Body of pancreas (tissue), 4 donors: ENCODE data around the gene SCGN. TPM values are rescaled to one million over a fixed set of nuclear protein-coding genes. Genes with fewer than 3 reads are reported as not detected.

ENCODE experiments used
- ATAC-seq: fragments of 150-250 bp; one replicate; pipeline ENCODE4 v1.9.1; 2016
- DNase-seq, 4 donors: peaks; one replicate each; pipeline ENCODE4 v3.0.0-alpha.2; 2019
- H3K27ac ChIP-seq, 4 donors: fragments of 200-600 bp; sonication (generic); 1 replicate in 3 of 4; 2 replicates in 1 of 4; pipeline versions ENCODE4 v1.5.1 to v1.6.1; 2016 to 2019; ENCODE audit warnings: mild to moderate bottlenecking in 1 of 4, mixed read lengths in 1 of 4, moderate library complexity in 1 of 4
- H3K27me3 ChIP-seq, 2 donors: fragments of 200-600 bp; sonication (generic); one replicate each; pipeline ENCODE4 v1.6.0; 2016; ENCODE audit warnings: mild to moderate bottlenecking in 1 of 2
- H3K36me3 ChIP-seq, 2 donors: fragments of 200-600 bp; sonication (generic); replicated peaks in 1 of 2; 2 replicates each; pipeline ENCODE4 v1.5.1; 2016; ENCODE audit warnings: low read depth in 2 of 2; ENCODE audit not compliant: insufficient read depth in 1 of 2
- H3K4me1 ChIP-seq: fragments of 200-600 bp; sonication (generic); one replicate; pipeline ENCODE4 v1.6.0; 2016
- H3K4me3 ChIP-seq, 2 donors: fragments of 200-600 bp; sonication (generic); 1 replicate in 1 of 2; 2 replicates in 1 of 2; pipeline ENCODE4 v1.5.1; 2016 to 2019
- H3K9me3 ChIP-seq, 3 donors: fragments of 200-600 bp; sonication (generic); 1 replicate in 2 of 3; 2 replicates in 1 of 3; pipeline ENCODE4 v1.5.1; 2016
- POLR2A ChIP-seq, 3 donors: fragments of 450-650 bp; IDR thresholded peaks; one replicate each; pipeline ENCODE4 v1.6.1; 2016; ENCODE audit warnings: antibody characterized with exemption in 3 of 3, mild to moderate bottlenecking in 2 of 3
- WGBS, 2 donors: methylation state at CpG; one replicate each; pipeline ENCODE4 v1.1.5; 2017; 5-methylcytosine and 5-hydroxymethylcytosine counted together
- intact Hi-C: fragments of 100-400 bp; cut with DNase I; formaldehyde crosslinking; loops from one replicate; pipeline ENCODE4 v1.15.1; 2023
- total RNA-seq, 2 donors: library from RNA; depleted of rRNA; stranded (reverse); fragments of >200 nt; gene quantifications; one replicate each; pipeline ENCODE4 v1.1.0, GENCODE V29; 2016
- TF ChIP-seq, protein P1 (sequence below), 7 experiments: fragments of 450-650 bp in 4 of 7; fragments of 200-600 bp in 3 of 7; sonication (generic) in 3 of 7; IDR thresholded peaks; one replicate each; pipeline ENCODE4 v1.5.1; 2016 to 2019; ENCODE audit warnings: antibody characterized with exemption in 7 of 7

The SCGN gene
- 10 to 100 TPM; 26.7 to 38.1 TPM for total RNA-seq

DNA sequence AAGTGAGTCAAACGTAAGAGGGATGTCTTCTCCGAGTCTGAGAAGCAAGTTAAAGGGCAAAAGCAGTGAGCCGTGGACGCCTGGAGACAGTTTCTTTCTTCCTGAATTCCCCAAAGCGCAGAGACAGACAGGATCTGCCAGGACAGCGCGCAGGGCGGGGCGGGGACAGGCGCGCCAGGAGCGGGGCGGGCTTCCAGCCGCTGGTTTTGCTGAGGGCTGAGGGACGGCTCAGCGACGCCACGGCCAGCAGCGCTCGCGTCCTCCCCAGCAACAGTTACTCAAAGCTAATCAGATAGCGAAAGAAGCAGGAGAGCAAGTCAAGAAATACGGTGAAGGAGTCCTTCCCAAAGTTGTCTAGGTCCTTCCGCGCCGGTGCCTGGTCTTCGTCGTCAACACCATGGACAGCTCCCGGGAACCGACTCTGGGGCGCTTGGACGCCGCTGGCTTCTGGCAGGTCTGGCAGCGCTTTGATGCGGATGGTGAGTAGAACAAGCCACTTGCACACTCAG, at the start of gene SCGN:
TSS of gene SCGN (plus strand) at position 209 of the 509 bp plus-strand sequence. CDS start at position 398, 189 bp downstream.
- ATAC-seq (peak; percentile 88), DNase-seq (peak; percentile 70 to 83 (median 79))
- peak in 2 of 3 donors; percentile 12 to 42 for TF ChIP-seq POLR2A (IDR thresholded peaks at IDR 0.05)
- TF ChIP-seq, protein P1, sequence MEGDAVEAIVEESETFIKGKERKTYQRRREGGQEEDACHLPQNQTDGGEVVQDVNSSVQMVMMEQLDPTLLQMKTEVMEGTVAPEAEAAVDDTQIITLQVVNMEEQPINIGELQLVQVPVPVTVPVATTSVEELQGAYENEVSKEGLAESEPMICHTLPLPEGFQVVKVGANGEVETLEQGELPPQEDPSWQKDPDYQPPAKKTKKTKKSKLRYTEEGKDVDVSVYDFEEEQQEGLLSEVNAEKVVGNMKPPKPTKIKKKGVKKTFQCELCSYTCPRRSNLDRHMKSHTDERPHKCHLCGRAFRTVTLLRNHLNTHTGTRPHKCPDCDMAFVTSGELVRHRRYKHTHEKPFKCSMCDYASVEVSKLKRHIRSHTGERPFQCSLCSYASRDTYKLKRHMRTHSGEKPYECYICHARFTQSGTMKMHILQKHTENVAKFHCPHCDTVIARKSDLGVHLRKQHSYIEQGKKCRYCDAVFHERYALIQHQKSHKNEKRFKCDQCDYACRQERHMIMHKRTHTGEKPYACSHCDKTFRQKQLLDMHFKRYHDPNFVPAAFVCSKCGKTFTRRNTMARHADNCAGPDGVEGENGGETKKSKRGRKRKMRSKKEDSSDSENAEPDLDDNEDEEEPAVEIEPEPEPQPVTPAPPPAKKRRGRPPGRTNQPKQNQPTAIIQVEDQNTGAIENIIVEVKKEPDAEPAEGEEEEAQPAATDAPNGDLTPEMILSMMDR (IDR thresholded peaks at IDR 0.05), result no peak
- H3K27ac ChIP-seq, result peak within 1 kb of the TSS in 1 of 4 donors; percentile 6
- no peaks in the 10 kb centered on the region for H3K36me3 ChIP-seq
- no peaks in the 10 kb centered on the region for H3K27me3 ChIP-seq
- intact Hi-C loops, result no loop called here
- H3K4me1 ChIP-seq, result peaks cover 17% of the 10 kb centered on the region
- peak within 1 kb of the TSS in 1 of 2 donors; percentile 2 for H3K4me3 ChIP-seq
- WGBS, 2 donors, result 1 to 4% methylated on average over 14 to 35 of the region's 35 CpGs
- H3K9me3 ChIP-seq, result no peaks in the 10 kb centered on the region

DNA sequence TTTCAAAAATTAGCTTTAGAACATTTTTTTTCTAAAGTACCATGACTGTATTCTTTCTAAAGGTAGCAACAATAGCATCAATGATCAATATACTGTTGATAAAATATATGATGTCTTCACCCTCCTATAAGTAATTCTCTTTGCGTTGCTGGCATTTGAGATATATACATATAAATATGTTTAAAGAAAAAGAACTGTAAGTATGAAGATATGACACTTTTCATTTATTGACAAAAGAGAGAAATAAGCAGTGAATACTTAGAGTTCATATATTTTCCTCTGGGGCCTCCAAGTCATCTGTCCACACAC, 49.4 kb upstream of the SCGN start:
- Histone ChIP-seq H3K27ac (no peak overlapping the region), H3K9me3 (no peaks in the 10 kb centered on the region), H3K36me3 (no peaks in the 10 kb centered on the region), H3K4me1 (peaks cover 8% of the 10 kb centered on the region), H3K4me3 (no peak overlapping the region), H3K27me3 (no peaks in the 10 kb centered on the region)
- 87 to 91% methylated on average over 1 of the region's 1 CpG for WGBS, 2 donors
- DNase-seq (no peak), ATAC-seq (no peak)
- intact Hi-C loops, result no loop called here
- TF ChIP-seq, protein P1 (IDR thresholded peaks at IDR 0.05), result peak in 1 of 7 experiments; percentile 7
- TF ChIP-seq POLR2A (IDR thresholded peaks at IDR 0.05), result no peak

GRCh38 chr6:25603251-25603650, 48.8 kb upstream of the SCGN start:
- Histone ChIP-seq H3K27me3 (no peaks in the 10 kb centered on the region), H3K27ac (no peak overlapping the region), H3K4me3 (no peak overlapping the region), H3K9me3 (no peaks in the 10 kb centered on the region), H3K36me3 (no peaks in the 10 kb centered on the region), H3K4me1 (peaks cover 8% of the 10 kb centered on the region)
- TF ChIP-seq, protein P1 (IDR thresholded peaks at IDR 0.05), result no peak
- TF ChIP-seq POLR2A (IDR thresholded peaks at IDR 0.05), result no peak
- ATAC-seq (no peak), DNase-seq (no peak)
- WGBS, 2 donors, result 75 to 82% methylated on average over 1 of the region's 1 CpG
- intact Hi-C loops, result no loop called here

GRCh38 chr6:25606151-25606550, 45.9 kb upstream of the SCGN start:
- DNase-seq (no peak), ATAC-seq (no peak)
- H3K9me3 ChIP-seq, result no peaks in the 10 kb centered on the region
- no peaks in the 10 kb centered on the region for H3K36me3 ChIP-seq
- H3K4me1 ChIP-seq, result peaks cover 8% of the 10 kb centered on the region
- TF ChIP-seq POLR2A (IDR thresholded peaks at IDR 0.05), result no peak
- TF ChIP-seq, protein P1 (IDR thresholded peaks at IDR 0.05), result no peak
- no peaks in the 10 kb centered on the region for H3K27me3 ChIP-seq
- no peak overlapping the region for H3K4me3 ChIP-seq
- intact Hi-C loops, result no loop called here
- no peak overlapping the region for H3K27ac ChIP-seq
- 85 to 86% methylated on average over 11 of the region's 11 CpGs for WGBS, 2 donors

- Histone ChIP-seq H3K27ac (no peak overlapping the region), H3K36me3 (no peaks in the 10 kb centered on the region), H3K4me1 (no peaks in the 10 kb centered on the region), H3K9me3 (no peaks in the 10 kb centered on the region), H3K27me3 (no peaks in the 10 kb centered on the region), H3K4me3 (no peak overlapping the region)
- DNase-seq (no peak), ATAC-seq (no peak)
- 90 to 92% methylated on average over 5 of the region's 5 CpGs for WGBS, 2 donors
- TF ChIP-seq, protein P1 (IDR thresholded peaks at IDR 0.05), result no peak
- no peak for TF ChIP-seq POLR2A (IDR thresholded peaks at IDR 0.05)
- intact Hi-C loops, result no loop called here
These were observed 43.3 kb upstream of the SCGN start for GRCh38 chr6:25608558-25609174.
